Ovary (tissue), 9 donors: ENCODE results near the gene AQP1. TPM values are rescaled to one million over a fixed set of nuclear protein-coding genes. Genes with fewer than 3 reads are reported as not detected.

Experiments
- polyA plus RNA-seq, 2 donors: library from polyadenylated mRNA; stranded (reverse); fragments of 200-250 nt in 1 of 2; fragments of 350-450 nt in 1 of 2; fragmentation: Illumina TruSeq in 1 of 2; extraction: RNeasy Lipid Tissue Mini Kit (QIAGEN cat#74804) in 1 of 2; gene quantifications; one replicate each; pipeline ENCODE4 v1.2.3, GENCODE V29; 2013 to 2014
- total RNA-seq, 7 donors: library from RNA; depleted of rRNA in 2 of 7; stranded (reverse); fragments of >200 nt in 2 of 7; fragmentation: NEBNext Ultra II Directional in 3 of 7; extraction: Animal tissue kit (Norgen Biotek cat#: 25700) in 3 of 7; gene quantifications; one replicate each; pipeline versions ENCODE4 v1.1.0 to v1.2.4, GENCODE V29; 2016 to 2023
- donor health status: DM: no; HTN: no; CAD: no; lungs with moderate emphysema.
- donor health status: DM: no; HTN: no; CAD: no.
- donor health status: Bipolar disorder and iron deficiency.
- donor health status: DM: yes; HTN: yes; CAD: no.
- donor health status: DM: no; HTN: no; CAD: no.
- donor health status: DM: yes; HTN: yes; CAD: no.

The AQP1 gene
- total and polyA plus RNA-seq, 9 donors = 10.2 to 151 (median 54.4) TPM

Other genes with a start within 250 kb of the AQP1 start
- gene CRHR2, start 229.4 kb upstream of the AQP1 start, total RNA-seq = 1 to 10 TPM in 1 of 7 donors, under 1 TPM in 3, not detected in 3; 0.10 to 1.1 (median 0.87) TPM
- gene CRHR2, start 229.4 kb upstream of the AQP1 start, polyA plus RNA-seq = under 1 TPM in 1 of 2 donors, not detected in 1; 0.08 TPM
- gene INMT, start 159.7 kb upstream of the AQP1 start, total RNA-seq = 100 to 1,000 TPM in 1 of 7 donors, 10 to 100 TPM in 4, 1 to 10 TPM in 1, under 1 TPM in 1; 0.99 to 153 (median 41.8) TPM
- 10 to 100 TPM; 11.9 to 37.3 TPM for gene INMT, start 159.7 kb upstream of the AQP1 start, polyA plus RNA-seq
- gene MINDY4, start 140.4 kb upstream of the AQP1 start, total RNA-seq = 10 to 100 TPM in 5 of 7 donors, 1 to 10 TPM in 2; 7.9 to 30.3 (median 22.9) TPM
- 1 to 10 TPM; 6.9 to 8.4 TPM for gene MINDY4, start 140.4 kb upstream of the AQP1 start, polyA plus RNA-seq
- gene GHRHR, start 52.1 kb downstream of the AQP1 start, total RNA-seq = not detected
- gene GHRHR, start 52.1 kb downstream of the AQP1 start, polyA plus RNA-seq = not detected
- gene ADCYAP1R1, start 140.5 kb downstream of the AQP1 start, total RNA-seq = 1 to 10 TPM in 5 of 7 donors, under 1 TPM in 2; 0.33 to 9.2 (median 5.0) TPM
- 1 to 10 TPM in 1 of 2 donors, under 1 TPM in 1; 0.40 to 7.1 TPM for gene ADCYAP1R1, start 140.5 kb downstream of the AQP1 start, polyA plus RNA-seq